NB4 (cell line): Measurements from ENCODE around the gene CD101.

ENCODE experiments used
- DNase-seq: peaks from one replicate; pipeline ENCODE4 v3.0.0; 2010; ENCODE audit warnings: low read depth
- H3K4me3 ChIP-seq: one replicate; pipeline ENCODE4 v1.5.1; 2011; ENCODE audit warnings: mild to moderate bottlenecking, low read depth, low read length, moderate library complexity
- MYC ChIP-seq: IDR thresholded peaks from 2 replicates; pipeline ENCODE4 v1.6.1; 2011; ENCODE audit warnings: low read depth, low read length
- POLR2A ChIP-seq: IDR thresholded peaks from 2 replicates; pipeline ENCODE4 v1.6.1; 2011; ENCODE audit warnings: mild to moderate bottlenecking; ENCODE audit not compliant: insufficient read length; ENCODE audit errors: extremely low read depth
- TF ChIP-seq, protein P1 (sequence below): IDR thresholded peaks from one replicate; pipeline ENCODE4 v1.5.1; 2012; ENCODE audit warnings: low read depth, low read length
- TF ChIP-seq, protein P2 (sequence below): IDR thresholded peaks from 2 replicates; pipeline ENCODE4 v1.6.1; 2011; ENCODE audit warnings: low read depth, low read length

The CD101 gene

DNA sequence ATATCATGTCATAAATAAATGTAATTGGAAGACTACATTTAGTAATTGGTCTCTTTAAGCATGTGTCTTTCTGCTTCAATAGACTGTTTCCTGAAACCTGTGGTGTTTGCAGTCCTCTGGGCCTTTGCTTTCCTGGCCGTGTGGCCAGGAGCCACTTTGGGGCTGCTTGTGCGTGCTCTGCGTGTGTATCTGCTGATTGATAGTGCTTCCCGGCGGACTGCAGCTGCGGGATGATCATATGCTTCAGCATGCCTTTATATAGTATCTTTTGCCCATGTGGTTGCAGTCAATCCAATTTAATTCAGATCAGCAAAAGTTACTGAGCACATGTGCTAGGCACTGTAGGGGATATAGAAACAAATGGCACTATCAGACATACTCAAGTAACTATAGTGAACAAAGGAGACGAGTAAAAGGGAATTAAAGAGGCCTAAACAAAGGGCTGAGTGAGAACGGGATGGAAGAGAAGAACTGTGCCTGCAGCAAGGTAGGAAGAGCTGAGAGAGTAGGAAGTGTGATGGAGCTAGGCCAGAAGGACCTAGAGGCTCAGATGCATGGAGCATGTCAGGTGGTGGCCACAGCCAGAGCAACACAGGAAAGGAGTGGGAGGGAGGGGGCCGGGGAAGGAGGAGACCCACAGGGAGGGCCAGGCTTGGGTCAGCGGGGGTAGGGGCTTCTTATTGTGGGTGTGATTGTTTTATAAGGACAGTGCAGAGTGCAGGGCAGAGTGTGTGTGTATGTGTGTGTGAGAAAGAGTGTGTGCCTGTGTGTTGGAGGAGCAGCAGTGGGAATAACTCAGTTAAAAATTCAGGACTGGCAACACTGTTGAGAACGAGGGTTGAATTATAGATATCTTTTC is 31.4 kb downstream of the CD101 start:
- no peak for DNase-seq
- TF ChIP-seq, protein P1, sequence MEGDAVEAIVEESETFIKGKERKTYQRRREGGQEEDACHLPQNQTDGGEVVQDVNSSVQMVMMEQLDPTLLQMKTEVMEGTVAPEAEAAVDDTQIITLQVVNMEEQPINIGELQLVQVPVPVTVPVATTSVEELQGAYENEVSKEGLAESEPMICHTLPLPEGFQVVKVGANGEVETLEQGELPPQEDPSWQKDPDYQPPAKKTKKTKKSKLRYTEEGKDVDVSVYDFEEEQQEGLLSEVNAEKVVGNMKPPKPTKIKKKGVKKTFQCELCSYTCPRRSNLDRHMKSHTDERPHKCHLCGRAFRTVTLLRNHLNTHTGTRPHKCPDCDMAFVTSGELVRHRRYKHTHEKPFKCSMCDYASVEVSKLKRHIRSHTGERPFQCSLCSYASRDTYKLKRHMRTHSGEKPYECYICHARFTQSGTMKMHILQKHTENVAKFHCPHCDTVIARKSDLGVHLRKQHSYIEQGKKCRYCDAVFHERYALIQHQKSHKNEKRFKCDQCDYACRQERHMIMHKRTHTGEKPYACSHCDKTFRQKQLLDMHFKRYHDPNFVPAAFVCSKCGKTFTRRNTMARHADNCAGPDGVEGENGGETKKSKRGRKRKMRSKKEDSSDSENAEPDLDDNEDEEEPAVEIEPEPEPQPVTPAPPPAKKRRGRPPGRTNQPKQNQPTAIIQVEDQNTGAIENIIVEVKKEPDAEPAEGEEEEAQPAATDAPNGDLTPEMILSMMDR: no peak
- TF ChIP-seq MYC (no peak), POLR2A (no peak)
- TF ChIP-seq, protein P2, sequence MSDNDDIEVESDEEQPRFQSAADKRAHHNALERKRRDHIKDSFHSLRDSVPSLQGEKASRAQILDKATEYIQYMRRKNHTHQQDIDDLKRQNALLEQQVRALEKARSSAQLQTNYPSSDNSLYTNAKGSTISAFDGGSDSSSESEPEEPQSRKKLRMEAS: no peak
- H3K4me3 ChIP-seq: no peak overlapping the region

DNA sequence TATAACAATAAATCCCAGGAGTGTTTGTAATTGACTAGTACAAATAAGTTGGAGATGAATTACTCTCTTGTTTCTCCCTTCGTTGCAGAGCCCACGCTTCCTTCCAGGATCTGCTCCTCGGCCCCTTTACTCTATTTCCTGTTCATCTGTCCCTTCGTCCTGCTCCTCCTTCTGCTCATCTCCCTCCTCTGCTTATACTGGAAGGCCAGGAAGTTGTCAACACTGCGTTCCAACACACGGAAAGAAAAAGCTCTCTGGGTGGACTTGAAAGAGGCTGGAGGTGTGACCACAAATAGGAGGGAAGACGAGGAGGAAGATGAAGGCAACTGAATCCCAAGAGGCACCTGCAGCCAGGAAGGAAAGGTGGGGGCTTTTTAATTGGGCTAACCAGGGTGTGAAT is 32.2 kb downstream of the CD101 start:
- DNase-seq: no peak
- TF ChIP-seq, protein P2: no peak
- no peak overlapping the region for H3K4me3 ChIP-seq

DNA sequence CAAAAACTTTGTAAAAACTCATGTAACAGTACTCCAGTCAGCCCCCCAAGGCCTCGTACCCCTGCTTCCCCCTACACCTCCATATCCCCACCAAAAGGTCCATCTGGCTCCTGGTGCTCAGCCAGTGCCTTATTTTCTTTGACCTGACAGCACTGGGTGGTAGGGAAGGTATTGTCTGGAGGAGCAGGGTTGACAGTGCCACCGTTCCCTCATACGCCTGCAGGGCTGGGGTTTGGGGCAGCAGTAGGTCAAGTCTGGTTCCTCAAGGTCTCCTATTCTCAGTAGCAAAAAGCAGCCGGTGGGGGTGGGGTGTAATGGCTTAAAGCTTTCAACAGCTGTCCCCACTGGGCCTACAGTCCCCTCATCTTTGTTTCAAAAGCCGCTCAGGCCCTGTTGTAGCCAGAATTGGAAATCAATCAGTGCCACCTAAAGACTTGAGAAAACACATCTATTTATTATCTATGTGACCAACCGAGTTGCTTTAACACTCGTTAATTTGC is 33.3 kb downstream of the CD101 start:
- DNase-seq: no peak
- no peak for TF ChIP-seq MYC
- TF ChIP-seq, protein P1: no peak

DNA sequence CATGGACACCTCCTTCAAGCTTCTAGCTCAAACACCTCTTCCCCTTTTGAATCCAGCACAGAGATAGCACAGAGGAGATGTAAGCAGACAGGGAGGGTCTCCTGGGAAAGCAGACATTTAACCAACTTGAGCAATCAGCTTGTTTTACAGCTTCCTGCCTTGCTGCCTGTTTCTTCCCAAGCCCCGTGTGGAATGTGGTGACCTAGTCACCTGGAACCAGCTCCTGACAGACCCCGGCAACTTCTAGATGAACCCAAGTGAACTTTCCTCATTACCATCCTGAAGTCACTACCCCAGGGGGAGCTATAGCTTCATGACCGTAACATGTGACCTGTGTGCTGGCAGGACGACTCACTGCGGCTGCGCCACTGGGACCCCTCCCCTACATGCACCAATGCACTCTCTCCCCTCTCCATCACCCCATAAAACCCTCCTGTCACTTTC is 34.5 kb downstream of the CD101 start:
- peak; percentile 64 for DNase-seq
- H3K4me3 ChIP-seq: no peak overlapping the region
- TF ChIP-seq, protein P1: no peak
- TF ChIP-seq MYC (no peak), POLR2A (no peak)
- TF ChIP-seq, protein P2: no peak

More for the DNA sequence above, 33.3 kb downstream of the CD101 start:
- H3K4me3 ChIP-seq: no peak overlapping the region

DNA sequence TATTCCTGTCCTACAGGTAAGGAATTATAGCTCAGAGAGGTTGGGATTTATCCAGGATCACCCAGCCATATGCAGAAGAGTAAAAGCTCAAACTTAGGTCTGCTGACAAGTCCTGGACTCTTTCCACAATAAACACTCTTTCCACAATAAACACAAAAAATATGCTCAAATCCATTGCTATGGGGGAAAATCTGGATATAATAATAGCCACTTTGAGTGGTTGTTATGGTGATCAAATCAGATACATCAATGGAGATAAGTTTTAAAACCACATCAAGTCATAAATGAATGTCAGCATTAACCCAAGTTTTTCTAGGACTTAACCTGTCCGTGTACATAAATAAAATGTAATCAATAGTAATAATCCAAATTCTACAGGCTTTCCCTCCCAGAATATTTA is 36.2 kb downstream of the CD101 start:
- TF ChIP-seq MYC (no peak), POLR2A (no peak)
- TF ChIP-seq, protein P1: no peak
- TF ChIP-seq, protein P2: no peak

DNA sequence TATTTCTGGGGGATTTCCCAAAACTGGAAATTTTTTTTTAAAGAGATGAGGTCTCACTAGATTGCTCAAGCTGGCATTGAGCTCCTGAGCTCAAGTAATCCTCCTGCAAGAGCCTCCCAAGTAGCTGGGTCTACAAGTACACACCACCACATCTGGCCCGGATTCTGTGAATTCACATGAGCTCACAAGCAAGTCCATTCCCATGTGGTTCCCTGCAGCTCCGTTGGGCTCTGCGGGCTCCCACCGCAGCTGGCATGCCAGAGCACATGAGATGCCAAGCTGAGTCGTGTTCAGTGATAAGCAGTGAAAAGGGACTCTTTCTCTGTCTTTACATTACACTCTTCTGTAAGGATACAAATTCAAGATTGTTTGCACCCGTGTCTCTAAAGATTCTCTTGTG is 36.7 kb downstream of the CD101 start:
- TF ChIP-seq, protein P2: no peak
- TF ChIP-seq MYC: no peak
- TF ChIP-seq, protein P1: no peak
- TF ChIP-seq POLR2A: no peak
- DNase-seq: no peak
- H3K4me3 ChIP-seq: no peak overlapping the region

More for the DNA sequence above, 36.2 kb downstream of the CD101 start:
- H3K4me3 ChIP-seq: no peak overlapping the region
- DNase-seq: no peak
